ENCODE data around the gene NOL3.

DNA sequence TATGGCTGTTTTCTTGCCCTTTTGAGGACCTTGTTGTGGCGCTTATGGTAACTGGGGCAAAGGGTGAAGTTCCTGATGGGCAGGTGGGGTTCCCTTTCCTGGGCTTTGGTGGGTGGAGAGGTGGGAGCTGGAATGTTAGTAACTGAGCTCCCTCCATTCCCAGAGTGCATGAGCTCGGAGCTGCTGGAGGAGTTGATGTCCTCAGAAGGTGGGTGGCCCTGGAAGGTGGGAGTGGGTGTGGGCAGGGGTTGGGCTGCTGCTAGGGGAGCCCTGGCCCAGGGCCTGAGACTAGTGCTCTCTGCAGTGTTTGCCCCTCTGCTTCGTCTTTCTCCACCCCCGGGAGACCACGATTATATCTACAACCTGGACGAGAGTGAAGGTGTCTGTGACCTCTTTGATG is 27.4 kb downstream of the NOL3 start:
- no peak for TF ChIP-seq CTCF (conservative IDR thresholded peaks at IDR 0.05; ENCODE audit: low read length)
- no peak for TF ChIP-seq EZH2phosphoT487 (IDR thresholded peaks at IDR 0.05; ENCODE audit: borderline replicate concordance)
